Cardiac fibroblast (primary cell): ENCODE results near the gene OR5W2.

Experiments used
- DNase-seq, 2 donors: peaks; one replicate each; pipeline versions ENCODE4 v3.0.0 to v3.0.0-alpha.2; 2010; ENCODE audit warnings: low read depth in 2 of 2
- H3K4me3 ChIP-seq, 2 donors: replicated peaks in 1 of 2; 1 replicate in 1 of 2; 2 replicates in 1 of 2; pipeline ENCODE4 v1.5.1; 2011; ENCODE audit warnings: low read depth in 2 of 2, low read length in 2 of 2, mild to moderate bottlenecking in 2 of 2, moderate library complexity in 1 of 2
- TF ChIP-seq, protein P1 (sequence below): IDR thresholded peaks from one replicate; pipeline ENCODE4 v1.5.1; 2011; ENCODE audit warnings: low read depth, mild to moderate bottlenecking, low read length, inconsistent platforms

OR5W2 gene

DNA sequence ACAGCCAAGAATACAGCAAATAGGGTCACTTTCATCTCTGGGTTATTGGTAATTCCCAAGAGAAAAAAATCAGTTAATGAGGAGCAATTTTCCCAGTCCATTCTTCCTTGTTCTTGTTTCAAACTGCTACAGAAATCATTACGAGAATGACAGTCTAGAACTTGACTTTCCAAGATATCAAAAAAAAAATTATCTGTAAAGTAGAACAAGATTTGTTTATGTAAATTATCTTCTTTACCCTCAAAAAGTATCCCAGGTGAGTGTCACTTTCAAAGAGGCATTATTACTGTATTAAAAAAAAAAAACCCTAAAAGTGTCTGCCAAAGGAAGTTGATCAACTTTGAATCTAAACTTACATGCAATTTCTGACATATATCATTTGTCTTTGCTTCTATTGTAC, at the start of gene OR5W2:
TSS of gene OR5W2 (minus strand) at position 101 of the 400 bp plus-strand sequence. CDS start at position 101, 0 bp downstream.
- TF ChIP-seq, protein P1, sequence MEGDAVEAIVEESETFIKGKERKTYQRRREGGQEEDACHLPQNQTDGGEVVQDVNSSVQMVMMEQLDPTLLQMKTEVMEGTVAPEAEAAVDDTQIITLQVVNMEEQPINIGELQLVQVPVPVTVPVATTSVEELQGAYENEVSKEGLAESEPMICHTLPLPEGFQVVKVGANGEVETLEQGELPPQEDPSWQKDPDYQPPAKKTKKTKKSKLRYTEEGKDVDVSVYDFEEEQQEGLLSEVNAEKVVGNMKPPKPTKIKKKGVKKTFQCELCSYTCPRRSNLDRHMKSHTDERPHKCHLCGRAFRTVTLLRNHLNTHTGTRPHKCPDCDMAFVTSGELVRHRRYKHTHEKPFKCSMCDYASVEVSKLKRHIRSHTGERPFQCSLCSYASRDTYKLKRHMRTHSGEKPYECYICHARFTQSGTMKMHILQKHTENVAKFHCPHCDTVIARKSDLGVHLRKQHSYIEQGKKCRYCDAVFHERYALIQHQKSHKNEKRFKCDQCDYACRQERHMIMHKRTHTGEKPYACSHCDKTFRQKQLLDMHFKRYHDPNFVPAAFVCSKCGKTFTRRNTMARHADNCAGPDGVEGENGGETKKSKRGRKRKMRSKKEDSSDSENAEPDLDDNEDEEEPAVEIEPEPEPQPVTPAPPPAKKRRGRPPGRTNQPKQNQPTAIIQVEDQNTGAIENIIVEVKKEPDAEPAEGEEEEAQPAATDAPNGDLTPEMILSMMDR = no peak
- no peak for DNase-seq
- H3K4me3 ChIP-seq = no peak within 1 kb of the TSS

- no peak overlapping the region for H3K4me3 ChIP-seq
- no peak for DNase-seq
- TF ChIP-seq, protein P1 = no peak
Measured at GRCh38 chr11:55956521-55956920, 42.1 kb upstream of the OR5W2 start.

GRCh38 chr11:55949330-55949729, 34.9 kb upstream of the OR5W2 start:
- TF ChIP-seq, protein P1 = no peak
- no peak overlapping the region for H3K4me3 ChIP-seq
- no peak for DNase-seq

DNA sequence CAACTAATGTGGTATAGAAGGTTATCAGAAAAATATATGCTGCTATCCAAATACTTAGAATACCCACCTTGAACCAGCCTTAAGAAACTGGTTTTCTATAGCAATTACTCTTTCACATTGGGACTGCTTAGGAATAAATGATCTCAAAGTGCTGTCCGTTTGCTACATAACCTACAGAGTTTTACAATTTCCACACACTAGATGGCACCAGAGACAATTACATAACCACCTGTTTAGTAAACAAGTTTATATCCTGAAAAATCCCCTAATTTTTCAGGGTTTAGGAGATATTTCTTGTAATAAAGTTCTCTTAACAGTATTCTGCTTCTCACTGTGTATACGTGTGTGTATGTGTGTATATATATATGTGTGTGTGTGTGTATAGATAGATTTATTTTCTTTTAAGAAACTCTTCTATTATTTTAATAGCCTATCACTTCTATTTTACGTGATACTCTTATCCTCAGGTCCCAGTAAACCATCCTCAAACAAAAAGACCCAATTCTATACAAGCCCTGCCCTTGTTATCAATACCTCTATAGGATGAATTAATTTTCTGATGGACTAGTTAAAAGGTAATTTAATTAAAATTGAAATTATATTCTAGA, 28.5 kb upstream of the OR5W2 start:
- TF ChIP-seq, protein P1 = peak; percentile 37
- H3K4me3 ChIP-seq = no peak overlapping the region
- DNase-seq = peak; percentile 33 to 67

- DNase-seq = no peak
- H3K4me3 ChIP-seq = no peak within 1 kb of the TSS
- TF ChIP-seq, protein P1 = no peak
Measured at GRCh38 chr11:55936300-55936699, 21.9 kb upstream of the OR5W2 start, which contains the start of gene OR5I1. Gene OR5I1, minus strand, starts transcription at chr11:55936400. Its CDS starts 0 bp downstream, at chr11:55936400.

- DNase-seq = no peak
- TF ChIP-seq, protein P1 = no peak
- H3K4me3 ChIP-seq = no peak overlapping the region
Measured at GRCh38 chr11:55920537-55920936, 6.2 kb upstream of the OR5W2 start.

GRCh38 chr11:55902308-55902707, 12.1 kb downstream of the OR5W2 start:
- DNase-seq = no peak
- no peak overlapping the region for H3K4me3 ChIP-seq
- TF ChIP-seq, protein P1 = no peak
